Embryonic facial prominence (tissue), 1 donor: ENCODE measurements around the gene TMEM87B.
A peak's percentile ranks its signal among the peaks of the same experiment; 100 is the strongest.

Source experiments
- DNase-seq: peaks from one replicate; pipeline ENCODE4 v3.0.0-alpha.2; 2016; ENCODE audit errors: extremely low spot score

The TMEM87B gene, protein sequence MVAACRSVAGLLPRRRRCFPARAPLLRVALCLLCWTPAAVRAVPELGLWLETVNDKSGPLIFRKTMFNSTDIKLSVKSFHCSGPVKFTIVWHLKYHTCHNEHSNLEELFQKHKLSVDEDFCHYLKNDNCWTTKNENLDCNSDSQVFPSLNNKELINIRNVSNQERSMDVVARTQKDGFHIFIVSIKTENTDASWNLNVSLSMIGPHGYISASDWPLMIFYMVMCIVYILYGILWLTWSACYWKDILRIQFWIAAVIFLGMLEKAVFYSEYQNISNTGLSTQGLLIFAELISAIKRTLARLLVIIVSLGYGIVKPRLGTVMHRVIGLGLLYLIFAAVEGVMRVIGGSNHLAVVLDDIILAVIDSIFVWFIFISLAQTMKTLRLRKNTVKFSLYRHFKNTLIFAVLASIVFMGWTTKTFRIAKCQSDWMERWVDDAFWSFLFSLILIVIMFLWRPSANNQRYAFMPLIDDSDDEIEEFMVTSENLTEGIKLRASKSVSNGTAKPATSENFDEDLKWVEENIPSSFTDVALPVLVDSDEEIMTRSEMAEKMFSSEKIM

DNA sequence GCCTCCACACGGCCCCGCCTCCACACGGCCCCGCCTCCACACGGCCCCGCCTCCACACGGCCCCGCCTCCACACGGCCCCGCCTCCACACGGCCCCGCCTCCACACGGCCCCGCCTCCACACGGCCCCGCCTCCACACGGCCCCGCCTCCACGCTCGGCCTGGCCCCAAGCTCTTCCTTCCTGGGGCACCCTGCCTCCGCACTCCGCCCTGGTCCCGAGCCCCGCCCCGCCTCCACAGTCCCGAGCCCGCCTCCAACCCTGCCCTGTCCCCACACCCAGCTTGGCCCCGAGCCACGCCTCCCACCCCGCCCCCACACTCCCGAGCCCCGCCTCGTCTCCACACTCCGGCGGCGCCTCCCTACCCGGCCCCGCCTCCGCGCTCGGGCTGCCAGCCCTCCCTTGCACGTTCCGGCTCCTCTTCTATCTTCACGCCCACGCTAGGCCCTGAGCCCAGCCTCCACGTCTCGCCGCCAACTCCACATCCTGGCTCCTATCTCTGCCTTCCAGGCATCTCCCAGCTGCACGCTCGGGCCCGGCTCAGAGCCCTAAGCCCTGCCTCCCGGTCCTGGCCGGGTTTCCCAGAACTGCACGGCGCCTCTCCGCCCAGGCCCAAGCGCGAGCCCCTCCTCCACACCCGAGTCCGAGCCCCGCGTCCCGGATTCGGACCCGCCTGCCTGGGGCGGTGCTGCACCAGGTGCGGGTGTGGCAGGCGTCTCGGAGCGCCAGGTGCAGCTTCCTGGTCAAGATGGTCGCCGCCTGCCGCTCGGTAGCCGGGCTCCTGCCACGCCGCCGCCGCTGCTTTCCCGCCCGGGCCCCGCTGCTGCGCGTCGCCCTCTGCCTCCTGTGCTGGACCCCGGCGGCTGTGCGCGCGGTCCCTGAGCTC is at the start of gene TMEM87B:
Gene TMEM87B (plus strand): TSS at position 423 of the 883 bp plus-strand sequence. CDS start 323 bp downstream, at position 746.
- peak; percentile 93 for DNase-seq

DNA sequence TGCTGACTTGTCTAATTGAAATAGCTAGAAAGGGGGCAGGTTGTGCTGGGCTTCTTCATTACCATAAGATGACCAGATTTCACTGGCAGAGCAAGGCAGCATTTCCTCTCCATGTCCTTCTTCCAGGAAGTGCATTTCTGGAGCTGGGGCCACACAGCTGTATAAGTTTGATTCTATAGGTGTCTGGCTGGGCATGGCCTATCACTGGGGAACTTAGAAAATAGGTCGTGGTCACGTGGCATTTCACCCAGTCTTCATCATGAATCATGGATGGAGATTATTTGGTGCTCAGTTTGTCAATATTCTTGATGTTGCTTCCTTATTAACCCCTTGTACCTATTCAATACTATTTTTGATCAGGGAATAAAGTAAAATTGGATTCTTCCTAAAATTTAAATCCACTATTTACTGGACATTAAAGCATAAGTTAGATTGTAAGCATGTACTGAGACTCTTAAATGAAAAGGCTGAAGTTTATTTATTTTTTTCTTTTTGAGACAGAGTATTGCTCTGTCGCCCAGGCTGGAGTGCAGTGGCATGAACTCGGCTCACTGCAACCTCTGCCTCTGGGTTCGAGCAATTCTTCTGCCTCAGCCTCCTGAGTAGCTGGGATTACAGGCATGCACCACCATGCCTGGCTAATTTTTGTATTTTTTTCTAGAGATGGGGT is 49.5 kb upstream of the TMEM87B start:
- DNase-seq: no peak

DNA sequence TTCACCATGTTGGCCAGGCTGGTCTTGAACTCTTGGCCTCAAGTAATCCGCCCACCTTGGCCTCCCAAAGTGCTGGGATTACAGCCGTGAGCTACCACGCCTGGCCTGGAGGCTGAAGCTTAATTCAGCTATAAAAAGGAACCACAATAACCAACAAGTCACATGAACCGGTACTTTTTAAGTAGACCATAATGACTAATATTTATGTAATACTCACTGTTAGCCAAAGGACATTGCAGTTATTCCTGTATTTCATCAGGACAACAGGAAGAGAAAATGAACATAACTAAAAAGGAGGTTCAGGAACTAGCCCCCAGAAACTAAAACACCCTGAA is 49.0 kb upstream of the TMEM87B start:
- DNase-seq: no peak

DNA sequence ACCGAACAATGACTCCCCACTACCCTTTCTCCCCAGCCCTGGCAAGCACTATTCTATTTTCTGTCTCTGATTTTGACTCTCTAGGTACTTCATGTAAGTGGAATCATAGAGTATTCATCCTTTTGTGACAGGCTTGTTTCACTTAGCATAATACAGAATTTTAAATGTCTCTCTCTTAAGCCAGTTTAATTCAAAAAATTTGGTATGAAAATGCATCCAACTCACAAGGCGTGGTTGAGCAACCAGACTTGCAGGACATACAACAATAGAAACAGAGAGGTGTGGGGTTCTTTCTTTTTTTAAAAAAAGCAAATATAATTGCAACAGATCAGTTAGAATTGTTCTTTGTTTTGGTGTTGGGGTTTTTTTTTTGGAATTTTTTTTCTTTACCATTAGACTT is 47.6 kb upstream of the TMEM87B start:
- DNase-seq: no peak

DNA sequence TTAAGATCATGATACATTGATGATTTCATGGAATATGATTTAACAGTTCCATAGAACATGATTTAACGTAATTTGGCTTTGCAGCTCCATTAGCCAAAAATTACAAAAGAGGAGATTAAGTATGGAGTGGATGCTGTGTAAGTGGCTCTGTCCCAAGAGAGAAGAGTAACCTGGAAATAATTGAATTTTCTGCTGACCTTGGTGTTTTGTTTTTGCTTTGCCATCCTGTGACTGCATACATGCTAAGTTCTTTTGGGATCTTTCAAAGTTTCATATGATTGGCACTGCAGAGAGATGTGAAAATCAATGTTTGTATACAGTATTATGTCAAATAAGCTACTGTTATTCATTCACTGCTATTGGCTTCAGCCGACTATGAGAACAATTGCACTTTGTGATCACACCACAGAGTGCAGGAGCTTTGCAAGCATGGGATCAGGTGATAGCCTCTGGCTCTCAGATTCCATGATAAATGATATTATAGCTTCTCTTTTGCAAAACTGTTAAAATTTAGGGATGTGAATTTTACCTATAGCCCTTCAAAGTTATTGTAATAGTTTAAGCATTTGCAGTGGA is 46.1 kb upstream of the TMEM87B start:
- DNase-seq: no peak

DNA sequence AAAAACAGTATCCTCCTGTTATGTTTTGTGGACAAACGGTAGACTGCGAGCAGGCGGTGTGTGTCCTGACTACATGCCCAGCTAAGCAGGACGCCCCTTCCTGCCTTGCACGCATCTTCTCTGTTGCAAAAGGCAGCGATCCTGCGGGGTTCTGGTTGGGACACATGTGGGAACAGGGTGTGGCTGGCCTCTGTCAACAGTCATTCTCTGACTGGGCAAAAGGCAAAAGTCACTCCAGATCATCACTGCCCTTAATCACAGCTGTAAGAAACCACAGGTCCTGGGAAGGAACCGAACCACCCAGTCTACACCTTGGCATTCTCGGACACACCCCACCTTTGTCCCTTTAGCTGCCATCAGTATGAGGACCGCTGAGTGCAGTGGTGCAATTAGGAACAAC is 44.3 kb upstream of the TMEM87B start:
- DNase-seq: no peak

DNA sequence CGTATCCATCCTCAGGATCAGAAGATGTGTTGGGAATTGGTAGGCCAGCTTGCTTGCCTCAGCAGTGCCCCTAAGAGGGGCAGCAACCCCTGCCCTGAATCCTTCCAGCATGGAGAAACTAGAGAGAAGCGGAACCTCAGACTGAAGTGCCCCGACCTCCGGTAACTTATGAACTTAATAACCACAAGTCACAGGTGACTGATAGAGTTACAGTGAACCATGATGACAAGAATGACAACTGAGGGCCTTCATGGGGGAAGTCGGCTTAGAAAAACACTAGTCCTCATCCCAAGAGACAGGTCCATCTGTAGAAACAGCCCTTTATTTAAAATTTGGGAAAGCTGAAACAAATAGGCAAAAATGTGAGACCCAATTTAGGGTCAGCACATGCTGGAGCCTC is 42.5 kb upstream of the TMEM87B start:
- DNase-seq: no peak

DNA sequence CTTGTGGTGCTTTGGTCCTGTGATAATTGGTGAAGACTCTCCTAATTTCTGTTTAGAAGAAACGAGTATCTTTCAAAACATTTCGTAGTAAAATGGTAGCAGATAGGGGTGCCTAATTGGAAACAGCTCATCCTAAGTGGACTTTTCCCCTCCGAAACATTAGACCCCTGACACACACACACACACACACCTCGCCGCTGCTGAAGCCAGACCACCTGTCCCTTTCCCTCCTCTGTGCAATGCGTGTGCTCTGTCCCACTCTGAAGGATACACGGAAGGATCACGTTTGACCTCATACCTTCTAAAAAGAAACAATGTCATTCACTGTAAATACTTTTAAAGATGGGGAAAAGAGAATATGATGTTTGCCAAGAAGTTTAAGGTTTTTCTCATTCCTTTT is 36.2 kb upstream of the TMEM87B start:
- DNase-seq: no peak

DNA sequence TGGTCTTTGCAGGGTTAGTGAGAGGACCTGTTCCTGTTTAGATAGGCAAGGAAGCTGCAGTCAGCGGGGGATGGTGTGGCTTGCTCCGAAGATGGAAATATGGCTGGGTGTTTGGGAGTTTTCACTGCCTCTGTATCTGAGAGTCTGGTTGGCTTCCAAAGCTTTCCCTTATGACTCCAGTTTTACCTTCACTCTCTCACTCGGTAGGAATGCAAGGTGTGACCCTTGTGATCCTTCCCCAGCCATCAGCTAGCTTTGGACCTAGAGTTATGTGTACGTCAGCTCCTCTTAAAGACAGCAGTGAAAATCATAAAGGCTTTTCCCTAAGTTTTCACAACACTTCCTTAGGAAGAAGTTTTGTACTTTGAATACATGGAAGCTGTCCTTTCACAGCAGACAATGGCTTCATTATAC is 35.5 kb upstream of the TMEM87B start:
- DNase-seq: no peak

DNA sequence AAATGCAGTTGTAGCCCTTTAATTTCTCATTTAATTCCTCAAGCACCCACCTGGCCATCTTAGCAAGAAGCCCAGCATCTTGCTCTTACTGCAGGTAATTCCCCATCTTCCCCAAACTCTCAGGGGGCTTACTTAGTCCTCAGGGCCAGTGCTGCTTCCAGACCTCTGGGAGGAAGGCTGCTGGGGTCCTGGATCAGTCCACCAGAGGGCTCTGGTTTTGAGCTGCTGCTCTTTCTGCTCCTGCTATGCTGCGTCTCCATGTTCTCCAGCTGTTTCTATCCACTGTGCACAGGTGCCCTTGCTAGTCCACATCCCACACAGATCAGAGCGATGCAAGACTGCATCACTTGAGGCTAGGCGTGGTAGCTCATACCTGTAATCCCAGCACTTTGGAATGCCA is 34.5 kb upstream of the TMEM87B start:
- DNase-seq: no peak

DNA sequence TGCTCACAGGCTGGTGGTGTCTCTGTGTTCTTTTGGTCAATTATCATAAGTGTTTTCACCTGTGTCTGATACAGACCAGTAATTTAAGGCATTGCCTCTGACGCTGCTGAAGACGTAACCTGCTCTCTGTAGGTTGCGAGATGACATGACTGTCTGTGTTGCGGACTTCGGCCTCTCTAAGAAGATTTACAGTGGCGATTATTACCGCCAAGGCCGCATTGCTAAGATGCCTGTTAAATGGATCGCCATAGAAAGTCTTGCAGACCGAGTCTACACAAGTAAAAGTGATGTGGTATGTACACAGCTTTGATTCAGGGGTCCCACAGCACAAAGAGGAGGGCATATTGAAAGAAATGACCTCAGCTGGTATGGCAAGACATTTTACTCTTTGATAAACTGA is 33.8 kb upstream of the TMEM87B start:
- DNase-seq: no peak

DNA sequence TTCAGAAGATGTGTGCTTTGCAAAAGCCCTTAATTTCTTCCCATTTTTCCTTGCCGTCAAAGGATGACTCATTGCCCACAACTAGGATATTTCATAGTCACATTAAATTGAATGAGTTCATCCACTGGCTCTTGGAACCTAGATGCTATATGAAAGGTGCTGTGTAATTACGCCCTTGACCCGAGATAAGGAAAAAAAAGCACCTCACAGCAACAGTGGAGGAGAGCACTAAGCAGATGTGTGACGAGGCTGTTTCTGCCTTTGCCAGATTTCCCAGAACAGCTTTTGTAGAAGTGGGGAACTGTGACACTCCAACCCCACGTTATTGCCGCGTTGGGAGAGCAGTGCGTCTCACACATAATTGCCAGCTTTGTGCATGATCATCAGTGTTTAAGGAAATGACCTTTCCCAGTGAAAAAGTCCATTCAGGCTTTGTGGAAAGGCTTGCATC is 33.3 kb upstream of the TMEM87B start:
- no peak for DNase-seq

DNA sequence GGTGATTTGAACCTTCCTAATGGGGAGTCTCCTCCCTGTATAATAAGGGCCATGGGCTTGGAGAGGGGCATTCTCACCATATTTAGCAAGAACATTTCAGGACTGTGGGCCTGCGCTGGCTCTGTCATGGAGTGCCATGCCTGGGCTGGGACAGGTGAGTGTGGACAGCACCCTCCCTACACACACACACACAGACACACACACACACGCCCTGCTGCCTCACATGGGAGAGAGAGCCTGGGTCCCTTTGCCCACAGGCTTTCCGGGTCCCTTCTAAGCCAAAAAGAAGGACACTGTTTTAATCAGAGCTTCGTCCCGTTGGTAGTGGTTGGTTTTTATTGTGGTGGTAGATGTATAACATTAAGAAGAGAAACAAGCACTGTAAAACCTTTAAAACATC is 31.4 kb upstream of the TMEM87B start:
- no peak for DNase-seq

DNA sequence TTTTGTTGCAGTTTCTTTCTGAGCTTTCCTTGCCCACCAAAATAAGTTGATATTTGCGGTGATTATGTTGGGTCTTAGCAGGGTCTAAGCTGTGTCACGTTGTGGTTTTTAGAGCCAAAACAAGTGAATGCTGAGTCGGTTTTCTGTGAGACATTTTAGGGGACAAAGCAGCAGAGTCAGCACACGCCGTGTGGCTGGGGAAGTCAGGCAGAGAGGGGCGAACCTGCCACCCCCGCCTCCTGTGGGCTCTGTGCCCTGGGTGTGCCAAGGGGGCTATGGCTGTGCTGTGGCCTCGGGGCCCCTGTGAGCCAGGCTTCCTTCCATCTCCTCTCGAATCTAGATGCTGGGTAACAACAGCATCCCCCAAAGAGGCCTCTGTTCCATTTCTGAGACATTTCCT is 30.8 kb upstream of the TMEM87B start:
- DNase-seq: no peak

DNA sequence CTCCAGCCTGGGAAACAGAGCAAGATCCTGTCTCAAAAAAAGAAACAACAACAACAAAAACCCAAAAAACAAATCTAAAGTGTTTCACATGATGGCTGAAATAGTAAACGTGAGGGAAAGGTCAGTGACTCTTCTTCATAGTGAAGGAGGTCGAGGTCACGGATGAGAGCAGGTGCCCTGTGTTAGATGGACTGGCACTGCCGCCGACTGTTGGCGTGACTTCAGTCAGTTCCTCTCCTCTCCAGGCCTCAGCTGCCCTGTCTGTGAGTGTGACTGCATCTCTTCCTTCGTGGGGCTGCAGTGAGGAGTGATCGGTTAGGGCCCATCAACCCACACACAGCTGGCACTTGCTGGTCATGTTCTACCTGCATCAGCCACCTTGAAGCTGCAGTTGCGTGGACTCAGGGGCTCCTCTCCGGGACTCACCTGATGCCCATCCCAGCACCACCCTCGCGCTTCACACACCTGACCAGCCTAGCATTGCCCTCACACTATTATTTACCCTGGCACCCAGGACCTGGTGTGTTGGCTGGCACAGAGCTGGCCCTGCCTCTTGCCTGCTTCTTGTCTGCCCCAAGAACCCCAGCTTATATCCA is 30.1 kb upstream of the TMEM87B start:
- DNase-seq: no peak

DNA sequence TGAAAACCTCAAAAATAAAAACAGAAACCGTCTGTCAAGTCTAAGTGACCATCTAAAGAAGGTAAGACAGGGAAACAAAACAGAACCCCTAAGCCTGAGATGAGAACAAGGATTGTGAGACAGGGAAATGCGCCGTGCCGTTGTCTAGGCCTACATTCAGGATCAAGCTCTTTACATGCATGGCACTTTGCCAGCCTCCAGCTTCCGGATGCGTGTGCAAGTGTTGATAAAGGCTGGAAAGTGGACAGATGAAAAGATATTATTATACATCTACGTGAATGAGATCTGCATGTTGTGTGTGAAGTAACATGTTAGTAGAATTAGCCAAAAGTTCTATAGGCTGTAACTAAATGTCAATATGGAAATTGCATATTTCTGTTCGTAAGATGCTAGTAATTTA is 28.6 kb upstream of the TMEM87B start:
- no peak for DNase-seq

DNA sequence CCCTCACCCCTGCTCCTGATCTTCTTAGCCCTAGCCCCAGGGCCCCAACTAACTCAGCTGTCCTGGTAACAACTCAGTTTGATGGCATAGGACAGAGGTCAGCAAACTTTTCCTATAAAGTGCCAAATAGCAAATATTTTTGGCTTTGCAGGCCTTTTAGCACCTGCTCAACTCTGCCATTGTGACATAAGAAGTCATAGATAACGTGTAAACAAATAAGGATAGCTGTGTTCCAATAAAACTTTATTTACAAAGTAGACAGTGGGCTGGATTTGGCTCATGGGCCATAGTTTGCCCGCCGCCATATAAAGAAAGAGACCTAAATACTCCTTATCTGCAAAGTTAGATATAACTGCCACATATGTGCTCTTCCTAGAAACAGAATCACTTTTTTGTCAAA is 27.3 kb upstream of the TMEM87B start:
- no peak for DNase-seq

DNA sequence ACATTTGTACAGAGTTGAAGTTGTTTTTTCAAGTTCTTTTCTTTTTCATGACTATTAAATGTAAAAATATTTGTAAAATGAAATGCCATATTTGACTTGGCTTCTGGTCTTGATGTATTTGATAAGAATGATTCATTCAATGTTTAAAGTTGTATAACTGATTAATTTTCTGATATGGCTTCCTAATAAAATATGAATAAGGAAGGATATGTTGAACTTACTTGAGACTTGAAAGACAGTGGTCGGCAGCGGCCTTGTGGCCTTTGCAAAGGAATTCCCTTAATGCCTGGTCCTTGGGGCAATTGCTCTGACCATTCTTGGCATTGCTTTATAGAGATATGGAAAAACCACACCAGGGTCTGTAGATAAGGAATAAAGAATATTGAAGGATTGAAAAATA is 25.9 kb upstream of the TMEM87B start:
- DNase-seq: no peak

DNA sequence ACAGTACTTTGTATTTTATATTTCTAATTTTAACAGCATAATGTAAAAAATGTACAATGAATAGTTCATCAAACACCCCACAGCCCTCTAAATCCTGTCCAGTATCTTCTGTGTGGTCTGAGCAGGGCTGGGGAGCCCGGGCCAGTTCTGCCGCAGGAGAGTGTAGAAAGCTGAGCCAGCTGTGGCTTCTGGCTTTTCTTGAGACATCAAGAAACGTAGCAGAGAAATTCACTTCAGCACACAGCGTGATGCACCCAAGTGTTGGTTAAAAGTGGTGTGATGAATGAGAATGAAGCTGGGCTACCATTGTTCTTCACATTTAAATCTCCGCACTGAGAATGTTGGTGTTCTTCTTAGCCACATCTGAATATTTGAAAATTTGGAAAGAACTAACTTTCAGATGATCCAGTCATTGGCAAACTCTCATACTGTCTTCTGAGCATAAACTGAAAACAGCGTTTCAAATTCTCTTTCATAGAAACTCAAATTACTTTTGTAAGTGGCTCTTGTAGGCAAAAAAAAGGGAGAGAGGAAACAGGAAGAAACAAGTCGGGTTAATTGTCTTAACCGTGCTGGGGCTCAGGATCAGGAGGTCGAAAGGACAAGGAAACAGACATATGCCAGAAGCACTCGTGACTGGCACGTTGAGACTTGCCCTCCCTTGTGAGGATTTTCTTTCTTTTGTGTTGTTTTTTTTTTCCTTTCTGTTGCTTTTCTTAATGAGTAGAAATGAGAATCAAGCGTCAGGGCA is 23.4 kb upstream of the TMEM87B start:
- DNase-seq: no peak

DNA sequence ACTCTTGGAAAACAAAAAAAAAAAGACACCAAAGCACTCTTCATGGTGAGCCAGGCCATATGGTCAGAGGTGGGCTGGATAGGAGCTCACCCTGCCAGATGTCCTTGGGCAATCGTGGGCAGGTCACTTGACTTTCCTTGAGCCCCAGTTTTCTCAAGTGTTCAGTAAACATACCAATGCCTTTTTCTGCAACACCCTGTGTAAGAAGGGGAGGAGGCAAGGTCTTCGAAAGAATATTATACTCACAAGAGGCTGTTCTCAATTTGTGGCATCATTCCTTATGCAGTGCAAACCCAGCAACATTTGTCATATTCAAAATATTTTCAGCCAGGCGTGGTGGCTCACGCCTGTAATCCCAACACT is 22.9 kb upstream of the TMEM87B start:
- DNase-seq: no peak
